ENCODE measurements around the gene ABHD17C. TPM values are rescaled to one million over a fixed set of nuclear protein-coding genes. Genes with fewer than 3 reads are reported as not detected.

The ABHD17C gene
- total and polyA plus RNA-seq, 2 of the 8 experiments (the other 6 are each of a cell fraction or from before 2014, with no cell fraction given), result 20.2 to 29.8 TPM

- TF ChIP-seq GABPA (IDR thresholded peaks at IDR 0.05; ENCODE audit: borderline replicate concordance, insufficient read depth, low read length), result no peak
- TF ChIP-seq FOSL1 (IDR thresholded peaks at IDR 0.05; ENCODE audit: insufficient read depth, low read depth, low read length), result no peak
- TF ChIP-seq CHD7 (IDR thresholded peaks at IDR 0.05; ENCODE audit: insufficient replicate concordance, low read length), result no peak
- no peak for TF ChIP-seq SRF (IDR thresholded peaks at IDR 0.05; ENCODE audit: low read depth, low read length)
- TF ChIP-seq MAX (IDR thresholded peaks at IDR 0.05), result no peak
Observed at GRCh38 chr15:80796407-80796806, 101.3 kb downstream of the ABHD17C start (continued).

Measured in H1 (cell line).